Muscle layer of colon (tissue), 2 donors: ENCODE data around the gene VTI1A.

Experiments used
- H3K27ac ChIP-seq: one replicate; pipeline ENCODE4 v1.7.0; 2013; ENCODE audit warnings: low read depth, mild to moderate bottlenecking, low read length, moderate library complexity
- H3K27me3 ChIP-seq, 2 donors: one replicate each; pipeline ENCODE4 v1.7.0; 2013; ENCODE audit warnings: low read length in 2 of 2, mild to moderate bottlenecking in 2 of 2; ENCODE audit not compliant: insufficient read depth in 2 of 2, control insufficient read depth in 1 of 2
- H3K36me3 ChIP-seq: one replicate; pipeline ENCODE4 v1.7.0; 2013; ENCODE audit warnings: mild to moderate bottlenecking, low read length; ENCODE audit not compliant: insufficient read depth
- H3K4me1 ChIP-seq: one replicate; pipeline ENCODE4 v1.7.0; 2013; ENCODE audit warnings: mild to moderate bottlenecking, low read length; ENCODE audit not compliant: insufficient read depth
- H3K4me3 ChIP-seq, 2 donors: one replicate each; pipeline ENCODE4 v1.7.0; 2013; ENCODE audit warnings: low read length in 2 of 2, low read depth in 1 of 2, mild to moderate bottlenecking in 1 of 2, moderate library complexity in 1 of 2
- H3K9ac ChIP-seq: one replicate; pipeline ENCODE4 v1.7.0; 2013; ENCODE audit warnings: low read length
- H3K9me3 ChIP-seq: one replicate; pipeline ENCODE4 v1.7.0; 2013; ENCODE audit warnings: mild to moderate bottlenecking, low read length
- donor health status: abdominal sarcoma.
- donor health status: Adenocarcinoma of cecum.

VTI1A gene

GRCh38 chr10:112755446-112756234 lies 308.6 kb downstream of the VTI1A start:
- no peak overlapping the region for H3K9ac ChIP-seq
- no peaks in the 10 kb centered on the region for H3K36me3 ChIP-seq
- no peaks in the 10 kb centered on the region for H3K9me3 ChIP-seq
- H3K4me1 ChIP-seq: peaks cover 5% of the 10 kb centered on the region
- no peak overlapping the region for H3K4me3 ChIP-seq
- H3K27ac ChIP-seq: no peak overlapping the region
- no peaks in the 10 kb centered on the region for H3K27me3 ChIP-seq

GRCh38 chr10:112756235-112756527 lies 309.2 kb downstream of the VTI1A start:
- Histone ChIP-seq H3K4me1 (peaks cover 5% of the 10 kb centered on the region), H3K4me3 (no peak overlapping the region), H3K9me3 (no peaks in the 10 kb centered on the region), H3K36me3 (no peaks in the 10 kb centered on the region), H3K9ac (no peak overlapping the region), H3K27me3 (no peaks in the 10 kb centered on the region), H3K27ac (no peak overlapping the region)

- Histone ChIP-seq H3K9me3 (no peaks in the 10 kb centered on the region), H3K27ac (no peak overlapping the region), H3K27me3 (no peaks in the 10 kb centered on the region), H3K4me3 (no peak overlapping the region), H3K36me3 (no peaks in the 10 kb centered on the region), H3K4me1 (peaks cover 5% of the 10 kb centered on the region), H3K9ac (no peak overlapping the region)
Observed at GRCh38 chr10:112758961-112759360, 311.9 kb downstream of the VTI1A start.

GRCh38 chr10:112759496-112759895 lies 312.5 kb downstream of the VTI1A start:
- H3K36me3 ChIP-seq: no peaks in the 10 kb centered on the region
- no peak overlapping the region for H3K27ac ChIP-seq
- no peak overlapping the region for H3K9ac ChIP-seq
- no peaks in the 10 kb centered on the region for H3K9me3 ChIP-seq
- H3K27me3 ChIP-seq: no peaks in the 10 kb centered on the region
- H3K4me3 ChIP-seq: no peak overlapping the region
- peaks cover under 1% of the 10 kb centered on the region for H3K4me1 ChIP-seq

- no peaks in the 10 kb centered on the region for H3K9me3 ChIP-seq
- no peaks in the 10 kb centered on the region for H3K4me1 ChIP-seq
- no peaks in the 10 kb centered on the region for H3K27me3 ChIP-seq
- no peak overlapping the region for H3K4me3 ChIP-seq
- no peaks in the 10 kb centered on the region for H3K36me3 ChIP-seq
- H3K9ac ChIP-seq: no peak overlapping the region
- no peak overlapping the region for H3K27ac ChIP-seq
Observed at GRCh38 chr10:112761256-112761655, 314.2 kb downstream of the VTI1A start.

- Histone ChIP-seq H3K9me3 (no peaks in the 10 kb centered on the region), H3K4me3 (no peak overlapping the region), H3K36me3 (no peaks in the 10 kb centered on the region), H3K9ac (no peak overlapping the region), H3K4me1 (no peaks in the 10 kb centered on the region), H3K27me3 (no peaks in the 10 kb centered on the region), H3K27ac (no peak overlapping the region)
Observed at GRCh38 chr10:112763916-112764520, 317.0 kb downstream of the VTI1A start.

GRCh38 chr10:112765717-112766235 lies 318.8 kb downstream of the VTI1A start:
- Histone ChIP-seq H3K9me3 (no peaks in the 10 kb centered on the region), H3K4me1 (no peaks in the 10 kb centered on the region), H3K36me3 (no peaks in the 10 kb centered on the region), H3K27ac (no peak overlapping the region), H3K9ac (no peak overlapping the region), H3K27me3 (no peaks in the 10 kb centered on the region), H3K4me3 (no peak overlapping the region)

GRCh38 chr10:112766636-112767035 lies 319.6 kb downstream of the VTI1A start:
- Histone ChIP-seq H3K9me3 (no peaks in the 10 kb centered on the region), H3K27me3 (no peaks in the 10 kb centered on the region), H3K4me1 (no peaks in the 10 kb centered on the region), H3K27ac (no peak overlapping the region), H3K4me3 (no peak overlapping the region), H3K36me3 (no peaks in the 10 kb centered on the region), H3K9ac (no peak overlapping the region)

- no peaks in the 10 kb centered on the region for H3K9me3 ChIP-seq
- no peaks in the 10 kb centered on the region for H3K27me3 ChIP-seq
- no peaks in the 10 kb centered on the region for H3K36me3 ChIP-seq
- H3K9ac ChIP-seq: no peak overlapping the region
- no peaks in the 10 kb centered on the region for H3K4me1 ChIP-seq
- no peak overlapping the region for H3K27ac ChIP-seq
- H3K4me3 ChIP-seq: no peak overlapping the region
Observed at GRCh38 chr10:112767156-112767555, 320.1 kb downstream of the VTI1A start.

- H3K9ac ChIP-seq: no peak overlapping the region
- H3K36me3 ChIP-seq: no peaks in the 10 kb centered on the region
- H3K27me3 ChIP-seq: no peaks in the 10 kb centered on the region
- H3K9me3 ChIP-seq: no peaks in the 10 kb centered on the region
- no peaks in the 10 kb centered on the region for H3K4me1 ChIP-seq
- H3K4me3 ChIP-seq: no peak overlapping the region
- H3K27ac ChIP-seq: no peak overlapping the region
Observed at GRCh38 chr10:112768121-112768520, 321.1 kb downstream of the VTI1A start.

- Histone ChIP-seq H3K4me1 (no peaks in the 10 kb centered on the region), H3K9me3 (no peaks in the 10 kb centered on the region), H3K27me3 (no peaks in the 10 kb centered on the region), H3K27ac (no peak overlapping the region), H3K4me3 (no peak overlapping the region), H3K36me3 (no peaks in the 10 kb centered on the region), H3K9ac (no peak overlapping the region)
Observed at GRCh38 chr10:112769081-112769480, 322.1 kb downstream of the VTI1A start.
